GM12878 (cell line): ENCODE data around the gene ACVR1. TPM values are rescaled to one million over a fixed set of nuclear protein-coding genes. Genes with fewer than 3 reads are reported as not detected.

Experiments used
- ATAC-seq: fragments of 200-7000 bp; cut with Tn5 transposase; 3 replicates; pipeline ENCODE4 v1.9.1; 2020; ENCODE audit warnings: mild to moderate bottlenecking, moderate library complexity
- BruUV-seq: library from RNA; stranded (reverse); fragments of 400-500 nt; replicated peaks from 2 replicates; lab custom pipeline; 2021; lab: Mats Ljungman, UMichigan
- CTCF ChIA-PET: fragments of 300-600 bp; sonication (Branson Sonifier 250); formaldehyde crosslinking; extraction: SDS; loops from one replicate; lab custom pipeline; 2021; ENCODE audit warnings: inconsistent platforms; lab: Yijun Ruan, JAX
- POLR2A ChIA-PET: fragments of 350-600 bp; formaldehyde crosslinking; extraction: SDS; loops from one replicate; lab custom pipeline; 2021; ENCODE audit warnings: inconsistent platforms; lab: Charles Lee
- RAD21 ChIA-PET: fragments of 300-600 bp; sonication (Branson Sonifier 250); formaldehyde crosslinking; loops from one replicate; lab custom pipeline; 2023; ENCODE audit warnings: antibody characterized with exemption; ENCODE audit not compliant: unreplicated experiment; lab: Charles Lee
- SMC1A ChIA-PET: fragments of 300-600 bp; sonication (Branson Sonifier 250); formaldehyde crosslinking; loops from one replicate; lab custom pipeline; 2023; ENCODE audit not compliant: unreplicated experiment, uncharacterized antibody; lab: Charles Lee
- DNase-seq: peaks from one replicate; pipeline ENCODE4 v3.0.0-alpha.2; 2011; ENCODE audit warnings: low read depth, low spot score
- FAIRE-seq: peaks from 3 replicates; lab custom pipeline; 2011; peaks lifted over from hg19 to GRCh38; lab: Jason Lieb, UNC
- H2AFZ ChIP-seq: 2 replicates; pipeline ENCODE4 v1.6.0; 2011; ENCODE audit warnings: low read depth, low read length, control low read depth; ENCODE audit not compliant: control insufficient read depth
- H3K27ac ChIP-seq: 2 replicates; pipeline ENCODE4 v1.5.1; 2011; ENCODE audit warnings: control low read depth; ENCODE audit not compliant: control insufficient read depth, insufficient read depth
- H3K27me3 ChIP-seq, 2 experiments: replicated peaks in 1 of 2; 2 replicates each; pipeline versions ENCODE4 v1.6.0 to v1.6.1; 2011; ENCODE audit warnings: low read length in 1 of 2; ENCODE audit not compliant: control insufficient read depth in 2 of 2, insufficient read depth in 2 of 2
- H3K36me3 ChIP-seq, 2 experiments: 2 replicates each; pipeline ENCODE4 v1.5.1; 2011; ENCODE audit warnings: low read length in 1 of 2; ENCODE audit not compliant: control insufficient read depth in 2 of 2, insufficient read depth in 2 of 2
- H3K4me1 ChIP-seq: 2 replicates; pipeline ENCODE4 v1.6.1; 2011; ENCODE audit warnings: mild to moderate bottlenecking, low read length, moderate library complexity, mixed read lengths; ENCODE audit not compliant: control insufficient read depth, insufficient read depth
- H3K4me2 ChIP-seq: 2 replicates; pipeline ENCODE4 v1.6.0; 2011; ENCODE audit warnings: control low read depth; ENCODE audit not compliant: control insufficient read depth, insufficient read depth
- H3K4me3 ChIP-seq: fragments of 200-600 bp; sonication (generic); 2 replicates; pipeline ENCODE4 v1.5.1; 2016
- H3K79me2 ChIP-seq: 2 replicates; pipeline ENCODE4 v1.6.0; 2011; ENCODE audit warnings: low read length; ENCODE audit not compliant: control insufficient read depth, insufficient read depth
- H3K9ac ChIP-seq: 2 replicates; pipeline ENCODE4 v1.8.0; 2011; ENCODE audit warnings: low read length, control low read depth, mixed read lengths; ENCODE audit not compliant: control insufficient read depth, insufficient read depth
- H3K9me3 ChIP-seq: replicated peaks from 3 replicates; pipeline ENCODE4 v1.5.1; 2011; ENCODE audit warnings: mild to moderate bottlenecking, low read length; ENCODE audit not compliant: control insufficient read depth, insufficient read depth
- H4K20me1 ChIP-seq: 2 replicates; pipeline ENCODE4 v1.6.0; 2011; ENCODE audit not compliant: control insufficient read depth, insufficient read depth
- ATF7 ChIP-seq: fragments of 450-650 bp; IDR thresholded peaks from 2 replicates; pipeline ENCODE4 v1.6.1; 2016; ENCODE audit warnings: low read depth, mild to moderate bottlenecking
- BACH1 ChIP-seq: fragments of 450-650 bp; IDR thresholded peaks from 2 replicates; pipeline ENCODE4 v1.6.1; 2017; ENCODE audit warnings: mild to moderate bottlenecking, borderline replicate concordance
- CBX3 ChIP-seq: fragments of 200-600 bp; sonication (generic); IDR thresholded peaks from 2 replicates; pipeline ENCODE4 v1.6.1; 2016; ENCODE audit warnings: low read depth, borderline replicate concordance
- CEBPZ ChIP-seq: fragments of 150-350 bp; IDR thresholded peaks from 2 replicates; pipeline ENCODE4 v1.6.1; 2016; ENCODE audit warnings: low read depth, low read length
- FOS ChIP-seq: IDR thresholded peaks from 3 replicates; pipeline ENCODE4 v1.6.1; 2011; ENCODE audit warnings: borderline replicate concordance; ENCODE audit not compliant: insufficient read length; ENCODE audit errors: extremely low read depth
- FOXM1 ChIP-seq: IDR thresholded peaks from 2 replicates; pipeline ENCODE4 v1.6.1; 2012; ENCODE audit warnings: low read depth, mild to moderate bottlenecking, inconsistent platforms, low read length, moderate library complexity
- KDM1A ChIP-seq: fragments of 200-600 bp; sonication (generic); IDR thresholded peaks from 2 replicates; pipeline ENCODE4 v1.6.1; 2016; ENCODE audit warnings: borderline replicate concordance
- MEF2B ChIP-seq: fragments of 450-650 bp; IDR thresholded peaks from 2 replicates; pipeline ENCODE4 v1.6.1; 2018; ENCODE audit warnings: mild to moderate bottlenecking, moderate library complexity; ENCODE audit not compliant: partially characterized antibody, poor library complexity, severe bottlenecking
- MXI1 ChIP-seq: fragments of 150-350 bp; IDR thresholded peaks from 2 replicates; pipeline ENCODE4 v1.6.1; 2011; ENCODE audit warnings: low read depth, mild to moderate bottlenecking, inconsistent platforms, low read length, improper control_type of control experiment
- NFYB ChIP-seq: IDR thresholded peaks from 2 replicates; pipeline ENCODE4 v1.6.1; 2011; ENCODE audit warnings: low read depth, mild to moderate bottlenecking, low read length, improper control_type of control experiment, moderate library complexity; ENCODE audit not compliant: insufficient read depth
- SREBF1 ChIP-seq: IDR thresholded peaks from 2 replicates; pipeline ENCODE4 v1.6.1; 2012; ENCODE audit warnings: mild to moderate bottlenecking, low read length
- SRF ChIP-seq, 2 experiments: IDR thresholded peaks; 2 replicates each; pipeline ENCODE4 v1.6.1; 2011; ENCODE audit warnings: low read depth in 2 of 2, low read length in 2 of 2, mild to moderate bottlenecking in 1 of 2, moderate library complexity in 1 of 2
- WGBS: methylation state at CpG from one replicate; pipeline ENCODE4 v1.1.6; 2016; ENCODE audit warnings: low lambda C conversion rate; ENCODE audit not compliant: insufficient replicate concordance, insufficient coverage; ENCODE audit errors: missing lambda C conversion rate; 5-methylcytosine and 5-hydroxymethylcytosine counted together
- in situ Hi-C: fragments of 300-500 bp; cut with MboI; formaldehyde crosslinking; loops from 9 replicates; pipeline ENCODE4 v1.14.3; 2018; ENCODE audit warnings: mixed read lengths
- intact Hi-C: fragments of 100-400 bp; cut with micrococcal nuclease; formaldehyde crosslinking; loops from one replicate; pipeline ENCODE4 v1.14.2; 2022; ENCODE audit not compliant: unreplicated experiment
- polyA plus RNA-seq, 11 experiments: library from polyadenylated mRNA; depleted of rRNA in 4 of 11; unstranded in 6 of 11; stranded (reverse) in 5 of 11; fragments of >200 nt; fragmentation: Nextera tagmentation in 4 of 11; fragmentation: Illumina TruSeq in 1 of 11; extraction: Ambion mirVana in 4 of 11; extraction: Trizol in 1 of 11; gene quantifications; 1 replicate in 1 of 11; 2 replicates in 10 of 11; pipeline versions ENCODE4 v1.2.1 to v1.2.3, GENCODE V29; 2011 to 2016; ENCODE audit warnings: inconsistent platforms in 2 of 11, missing spikeins in 2 of 11, low read depth in 1 of 11
- total RNA-seq, 4 experiments: library from RNA; depleted of rRNA in 3 of 4; stranded (reverse); fragments of >200 nt in 3 of 4; fragmentation: Illumina TruSeq in 1 of 4; extraction: Trizol in 1 of 4; gene quantifications; 2 replicates each; pipeline versions ENCODE4 v1.2.1 to v1.2.3, GENCODE V29; 2013 to 2021
- TF ChIP-seq, protein P1 (sequence below): fragments of 450-650 bp; IDR thresholded peaks from 2 replicates; pipeline ENCODE4 v1.6.1; 2014; ENCODE audit warnings: mild to moderate bottlenecking

The ACVR1 gene
- total and polyA plus RNA-seq, 10 of the 15 experiments (the other 5 are each of a cell fraction or from before 2014, with no cell fraction given), result 0.06 to 0.24 (median 0.14) TPM; not detected in 4

GRCh38 chr2:157903626-157904025, 27.5 kb upstream of the ACVR1 start:
- FAIRE-seq, result no peak

More at GRCh38 chr2:157903626-157904025, 27.5 kb upstream of the ACVR1 start:
- DNase-seq (no peak), ATAC-seq (no peak)
- POLR2A ChIA-PET, result no interaction called here
- SMC1A ChIA-PET, result interaction anchor here (1.0 kb wide), 1 partner anchor 12 kb away, joined by 3 read pairs; no protein-coding TSS in a partner anchor
- RAD21 ChIA-PET, result no interaction called here
- no peaks in the 10 kb centered on the region for H4K20me1 ChIP-seq
- no TSS peak for BruUV-seq
- no peak overlapping the region for H3K4me2 ChIP-seq
- no peak overlapping the region for H3K4me3 ChIP-seq
- H3K9me3 ChIP-seq, result no peaks in the 10 kb centered on the region
- no peaks in the 10 kb centered on the region for H3K27me3 ChIP-seq
- intact Hi-C loops (no loop called here), in situ Hi-C loops (no loop called here)
- no peaks in the 10 kb centered on the region for H3K79me2 ChIP-seq
- TF ChIP-seq KDM1A (no peak), MEF2B (no peak), CEBPZ (no peak), ATF7 (no peak), CBX3 (no peak), SRF (IDR thresholded peaks at IDR 0.05; ENCODE audit: low read depth in 2 of 2, low read length in 2 of 2) (no peak), NFYB (no peak), BACH1 (no peak), FOS (no peak), MXI1 (no peak), FOXM1 (no peak), SREBF1 (no peak)
- TF ChIP-seq, protein P1, sequence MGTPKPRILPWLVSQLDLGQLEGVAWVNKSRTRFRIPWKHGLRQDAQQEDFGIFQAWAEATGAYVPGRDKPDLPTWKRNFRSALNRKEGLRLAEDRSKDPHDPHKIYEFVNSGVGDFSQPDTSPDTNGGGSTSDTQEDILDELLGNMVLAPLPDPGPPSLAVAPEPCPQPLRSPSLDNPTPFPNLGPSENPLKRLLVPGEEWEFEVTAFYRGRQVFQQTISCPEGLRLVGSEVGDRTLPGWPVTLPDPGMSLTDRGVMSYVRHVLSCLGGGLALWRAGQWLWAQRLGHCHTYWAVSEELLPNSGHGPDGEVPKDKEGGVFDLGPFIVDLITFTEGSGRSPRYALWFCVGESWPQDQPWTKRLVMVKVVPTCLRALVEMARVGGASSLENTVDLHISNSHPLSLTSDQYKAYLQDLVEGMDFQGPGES, result no peak
- peaks cover 5% of the 10 kb centered on the region for H3K4me1 ChIP-seq
- WGBS, result 28% methylated on average over 5 of the region's 5 CpGs
- no peaks in the 10 kb centered on the region for H3K36me3 ChIP-seq
- H3K9ac ChIP-seq, result no peak overlapping the region
- CTCF ChIA-PET, result no interaction called here
- no peak overlapping the region for H3K27ac ChIP-seq
- H2AFZ ChIP-seq, result no peak overlapping the region
